Natural killer cell (primary cell): ENCODE results near the gene SRRM4. TPM values are rescaled to one million over a fixed set of nuclear protein-coding genes. Genes with fewer than 3 reads are reported as not detected.

Experiments used
- ATAC-seq, 3 donors: fragments of 150-1000 bp in 2 of 3; fragments of 200-7000 bp in 1 of 3; cut with Tn5 transposase; 1 replicate in 1 of 3; 2 replicates in 2 of 3; pipeline ENCODE4 v1.10.0; 2021; ENCODE audit warnings: mild to moderate bottlenecking in 2 of 3, moderate library complexity in 2 of 3
- DNase-seq, 2 donors: peaks; one replicate each; pipeline versions ENCODE4 v3.0.0 to v3.0.0-alpha.2; 2013 to 2021; ENCODE audit warnings: mixed read lengths in 1 of 2
- H3K27ac ChIP-seq: one replicate; pipeline ENCODE4 v1.5.1; 2013; ENCODE audit warnings: mild to moderate bottlenecking, low read length
- H3K27me3 ChIP-seq: one replicate; pipeline ENCODE4 v1.6.1; 2013; ENCODE audit warnings: low read length; ENCODE audit not compliant: control insufficient read depth, insufficient read depth
- H3K36me3 ChIP-seq: one replicate; pipeline ENCODE4 v1.6.1; 2013; ENCODE audit warnings: low read length; ENCODE audit not compliant: control insufficient read depth, insufficient read depth
- H3K4me1 ChIP-seq: one replicate; pipeline ENCODE4 v1.6.1; 2013; ENCODE audit warnings: low read length; ENCODE audit not compliant: control insufficient read depth, insufficient read depth
- H3K4me3 ChIP-seq: one replicate; pipeline ENCODE4 v1.5.1; 2013; ENCODE audit warnings: low read length
- H3K9me3 ChIP-seq: one replicate; pipeline ENCODE4 v1.6.1; 2013; ENCODE audit warnings: low read length; ENCODE audit not compliant: control insufficient read depth, insufficient read depth
- H3K27ac Mint-ChIP-seq, 2 donors: one replicate each; pipeline ENCODE4 v1.8.0; 2022; ENCODE audit warnings: mild to moderate bottlenecking in 2 of 2, mixed read lengths in 2 of 2, moderate library complexity in 1 of 2
- H3K27me3 Mint-ChIP-seq, 2 donors: one replicate each; pipeline ENCODE4 v1.8.0; 2022; ENCODE audit warnings: low read depth in 2 of 2, mixed read lengths in 2 of 2
- H3K36me3 Mint-ChIP-seq: one replicate; pipeline ENCODE4 v1.8.0; 2022; ENCODE audit warnings: mixed read lengths
- H3K4me1 Mint-ChIP-seq, 2 donors: one replicate each; pipeline ENCODE4 v1.8.0; 2022; ENCODE audit warnings: mixed read lengths in 2 of 2
- H3K4me3 Mint-ChIP-seq: one replicate; pipeline ENCODE4 v1.8.0; 2022; ENCODE audit warnings: mild to moderate bottlenecking, moderate library complexity, mixed read lengths
- H3K9me3 Mint-ChIP-seq, 2 donors: one replicate each; pipeline ENCODE4 v1.8.0; 2022; ENCODE audit warnings: mixed read lengths in 2 of 2
- CTCF ChIP-seq: fragments of 200-600 bp; IDR thresholded peaks from one replicate; pipeline ENCODE4 v1.8.0; 2022; ENCODE audit warnings: antibody characterized with exemption
- WGBS: methylation state at CpG from one replicate; pipeline ENCODE4 v1.1.7; 2013; ENCODE audit warnings: missing lambda C conversion rate; ENCODE audit not compliant: insufficient coverage; 5-methylcytosine and 5-hydroxymethylcytosine counted together
- intact Hi-C: fragments of 100-400 bp; cut with micrococcal nuclease; formaldehyde crosslinking; loops from one replicate; pipeline ENCODE4 v1.14.2; 2022
- total RNA-seq, 4 donors: library from RNA; stranded (reverse); fragments of 120-200 nt in 1 of 4; gene quantifications; one replicate each; pipeline versions ENCODE4 v1.2.3 to v1.2.4, GENCODE V29; 2013 to 2022

The SRRM4 gene
- total RNA-seq, 3 donors from 2014 or later (not counting 1 experiment from before 2014, with no cell fraction given) = not detected

DNA sequence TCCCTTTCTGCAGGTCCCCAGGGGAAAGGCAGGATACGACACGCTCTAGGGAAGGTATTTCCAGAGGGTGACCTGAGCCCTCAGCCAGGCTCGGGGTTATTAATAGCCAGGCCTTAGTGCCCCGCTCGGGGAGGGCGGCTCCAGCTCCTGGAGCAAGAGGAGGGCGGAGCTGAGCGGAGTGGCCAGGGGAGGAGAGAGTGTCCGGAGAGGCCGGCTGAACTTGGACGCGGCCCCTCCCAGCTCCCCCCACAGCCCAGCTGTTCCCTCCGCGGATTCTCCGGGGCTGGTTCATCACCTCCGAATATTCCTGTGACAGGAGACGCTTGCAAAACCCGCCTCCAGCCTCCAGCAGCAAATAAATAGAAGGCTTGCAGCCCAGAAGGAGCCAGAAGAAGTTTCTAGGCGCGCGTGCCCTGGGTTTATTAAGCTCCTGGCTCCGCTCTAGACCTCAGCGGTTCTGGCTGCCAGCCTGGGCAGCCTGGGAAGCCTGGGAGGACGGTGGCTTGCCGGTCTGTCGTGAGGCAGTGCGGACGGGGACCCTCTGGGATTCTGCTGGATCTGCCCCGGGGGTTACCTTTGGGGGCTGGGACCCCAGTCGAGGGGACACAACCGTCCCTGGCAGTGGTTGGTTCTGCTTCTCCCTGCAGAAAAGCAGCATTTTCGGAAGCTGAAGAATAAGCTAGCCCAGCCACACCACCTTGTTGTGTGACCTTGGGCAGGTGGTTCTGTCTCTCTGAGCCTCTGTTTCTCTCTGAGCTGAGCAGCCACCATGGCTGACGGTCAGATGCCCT is 197.4 kb downstream of the SRRM4 start, which contains the start of gene HSPB8:
HSPB8 (plus strand) TSS at position 388 of the 791 bp plus-strand sequence; CDS start at position 770, 382 bp downstream.
- no peak for ATAC-seq
- no peak within 1 kb of the TSS for H3K4me3 Mint-ChIP-seq
- TF ChIP-seq CTCF = no peak
- no peak for DNase-seq
- H3K4me3 ChIP-seq = no peak within 1 kb of the TSS
- no peak within 1 kb of the TSS for H3K27ac ChIP-seq
- intact Hi-C loops = no loop called here
- no peaks in the 10 kb centered on the region for H3K4me1 Mint-ChIP-seq
- H3K9me3 ChIP-seq = no peaks in the 10 kb centered on the region
- H3K27me3 Mint-ChIP-seq = peaks cover 13 to 20% of the 10 kb centered on the region in 2 donors
- WGBS = 16% methylated on average over 33 of the region's 33 CpGs
- no peaks in the 10 kb centered on the region for H3K4me1 ChIP-seq
- H3K36me3 ChIP-seq = no peaks in the 10 kb centered on the region
- H3K36me3 Mint-ChIP-seq = no peaks in the 10 kb centered on the region
- no peaks in the 10 kb centered on the region for H3K9me3 Mint-ChIP-seq
- H3K27ac Mint-ChIP-seq = no peak within 1 kb of the TSS
- H3K27me3 ChIP-seq = peaks cover 4% of the 10 kb centered on the region

- no peaks in the 10 kb centered on the region for H3K4me1 ChIP-seq
- H3K36me3 Mint-ChIP-seq = no peaks in the 10 kb centered on the region
- peaks cover 13 to 20% of the 10 kb centered on the region in 2 donors for H3K27me3 Mint-ChIP-seq
- no peak for ATAC-seq
- H3K9me3 ChIP-seq = no peaks in the 10 kb centered on the region
- H3K9me3 Mint-ChIP-seq = no peaks in the 10 kb centered on the region
- no peak for TF ChIP-seq CTCF
- no peak overlapping the region for H3K27ac ChIP-seq
- peaks cover 4% of the 10 kb centered on the region for H3K27me3 ChIP-seq
- no peak overlapping the region for H3K4me3 Mint-ChIP-seq
- 76% methylated on average over 18 of the region's 18 CpGs for WGBS
- no peak overlapping the region for H3K27ac Mint-ChIP-seq
- no peak for DNase-seq
- no peaks in the 10 kb centered on the region for H3K4me1 Mint-ChIP-seq
- intact Hi-C loops = no loop called here
- no peak overlapping the region for H3K4me3 ChIP-seq
- no peaks in the 10 kb centered on the region for H3K36me3 ChIP-seq
Observed at GRCh38 chr12:119179335-119180021, 198.1 kb downstream of the SRRM4 start.

DNA sequence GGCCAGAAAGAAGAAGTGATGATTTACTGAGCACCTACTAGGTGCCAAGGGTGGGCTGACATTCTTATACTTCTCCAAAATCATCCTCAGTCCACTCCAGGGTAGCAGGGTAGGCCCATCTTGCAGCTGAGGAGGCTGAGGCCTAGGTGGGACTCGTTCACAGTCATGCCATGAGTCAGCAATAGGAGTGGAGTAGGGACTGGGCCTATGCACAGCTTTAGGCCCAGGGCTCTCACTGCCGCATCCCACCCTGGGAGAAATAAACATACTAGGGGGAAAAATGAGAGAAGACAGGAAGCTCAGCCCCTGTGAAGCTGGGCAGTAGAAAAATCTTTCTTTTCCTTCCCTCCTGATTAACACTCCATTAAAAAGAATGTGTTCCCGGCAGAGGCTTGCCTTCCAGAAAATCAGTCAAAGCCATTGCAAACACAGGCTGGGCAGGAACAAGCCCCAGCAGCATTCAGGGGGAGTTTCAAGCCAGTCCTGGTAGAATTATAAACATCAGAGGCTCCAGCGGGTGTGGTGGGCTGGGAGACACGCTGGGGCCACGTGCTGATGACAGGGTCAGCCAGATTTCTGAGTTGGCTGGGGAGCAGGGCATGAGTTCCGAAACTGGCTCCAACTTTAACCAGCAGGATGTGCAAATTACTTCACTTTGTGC is 199.2 kb downstream of the SRRM4 start:
- TF ChIP-seq CTCF = no peak
- Mint-ChIP-seq H3K4me3 (no peak overlapping the region), H3K36me3 (no peaks in the 10 kb centered on the region), H3K9me3 (no peaks in the 10 kb centered on the region), H3K27me3 (peaks cover 13 to 20% of the 10 kb centered on the region in 2 donors), H3K4me1 (no peaks in the 10 kb centered on the region), H3K27ac (no peak overlapping the region)
- Histone ChIP-seq H3K4me3 (no peak overlapping the region), H3K27me3 (peaks cover 4% of the 10 kb centered on the region), H3K36me3 (no peaks in the 10 kb centered on the region), H3K4me1 (no peaks in the 10 kb centered on the region), H3K27ac (no peak overlapping the region), H3K9me3 (no peaks in the 10 kb centered on the region)
- 60% methylated on average over 7 of the region's 7 CpGs for WGBS
- intact Hi-C loops = no loop called here
- ATAC-seq (no peak), DNase-seq (no peak)
